Fibroblast of lung (primary cell): ENCODE measurements around the gene KCND3. TPM values are rescaled to one million over a fixed set of nuclear protein-coding genes. Genes with fewer than 3 reads are reported as not detected.

Experiments
- DNase-seq, 2 donors: peaks; one replicate each; pipeline versions ENCODE4 v3.0.0 to v3.0.0-alpha.2; 2010; ENCODE audit warnings: low read depth in 2 of 2
- H2AFZ ChIP-seq: 2 replicates; pipeline ENCODE4 v1.5.1; 2012; ENCODE audit warnings: low read length, control low read depth, inconsistent platforms
- H3K27ac ChIP-seq: 2 replicates; pipeline ENCODE4 v1.5.1; 2011; ENCODE audit warnings: low read length, control low read depth; ENCODE audit not compliant: insufficient read depth
- H3K27me3 ChIP-seq: 2 replicates; pipeline ENCODE4 v1.5.1; 2011; ENCODE audit warnings: mild to moderate bottlenecking, low read length; ENCODE audit not compliant: control insufficient read depth, insufficient read depth
- H3K36me3 ChIP-seq: 2 replicates; pipeline ENCODE4 v1.5.1; 2011; ENCODE audit warnings: low read length; ENCODE audit not compliant: control insufficient read depth, insufficient read depth
- H3K4me1 ChIP-seq: 2 replicates; pipeline ENCODE4 v1.5.1; 2011; ENCODE audit warnings: low read length; ENCODE audit not compliant: control insufficient read depth, insufficient read depth; ENCODE audit errors: extremely low read depth
- H3K4me2 ChIP-seq: 2 replicates; pipeline ENCODE4 v1.5.1; 2011; ENCODE audit warnings: low read length, control low read depth; ENCODE audit not compliant: insufficient read depth; ENCODE audit errors: extremely low read depth
- H3K4me3 ChIP-seq, 4 experiments: fragments of 200-600 bp in 1 of 4; sonication (generic) in 1 of 4; replicated peaks in 1 of 4; 2 replicates each; pipeline ENCODE4 v1.5.1; 2011 to 2016; ENCODE audit warnings: low read length in 4 of 4, low read depth in 3 of 4, mild to moderate bottlenecking in 3 of 4, control low read depth in 2 of 4, inconsistent platforms in 1 of 4, mixed read lengths in 1 of 4; ENCODE audit not compliant: insufficient read depth in 1 of 4; ENCODE audit errors: control extremely low read depth in 1 of 4
- H3K79me2 ChIP-seq: 2 replicates; pipeline ENCODE4 v1.5.1; 2012; ENCODE audit warnings: mild to moderate bottlenecking, low read length, inconsistent platforms; ENCODE audit not compliant: control insufficient read depth, insufficient read depth
- H3K9ac ChIP-seq: 2 replicates; pipeline ENCODE4 v1.5.1; 2011; ENCODE audit warnings: mild to moderate bottlenecking, low read length, control low read depth; ENCODE audit not compliant: insufficient read depth
- H3K9me3 ChIP-seq: 2 replicates; pipeline ENCODE4 v1.5.1; 2012; ENCODE audit warnings: low read depth, low read length; ENCODE audit not compliant: control insufficient read depth, insufficient read depth
- H4K20me1 ChIP-seq: 2 replicates; pipeline ENCODE4 v1.5.1; 2011; ENCODE audit warnings: low read length; ENCODE audit not compliant: control insufficient read depth, insufficient read depth; ENCODE audit errors: extremely low read depth
- CTCF ChIP-seq, 2 donors: IDR thresholded peaks in 1 of 2; conservative IDR thresholded peaks in 1 of 2; 1 replicate in 1 of 2; 2 replicates in 1 of 2; pipeline ENCODE4 v1.5.1; 2011 to 2012; ENCODE audit warnings: low read length in 2 of 2, control low read depth in 1 of 2, inconsistent platforms in 1 of 2, low read depth in 1 of 2, mild to moderate bottlenecking in 1 of 2
- EZH2 ChIP-seq: IDR thresholded peaks from 2 replicates; pipeline ENCODE4 v1.5.1; 2012; ENCODE audit warnings: low read length, control low read depth, mild to moderate bottlenecking; ENCODE audit errors: missing control alignments
- polyA plus RNA-seq, 2 donors: library from polyadenylated mRNA; depleted of rRNA in 1 of 2; stranded (reverse) in 1 of 2; unstranded in 1 of 2; fragments of >200 nt; gene quantifications; 2 replicates each; pipeline ENCODE4 v1.2.1, GENCODE V29; 2011 to 2012; ENCODE audit warnings: missing spikeins in 1 of 2
- total RNA-seq: library from RNA; depleted of rRNA; stranded (reverse); fragments of >200 nt; gene quantifications from 2 replicates; pipeline ENCODE4 v1.2.1, GENCODE V29; 2014

KCND3 gene
- total and polyA plus RNA-seq, 2 donors (not counting 1 experiment from before 2014, with no cell fraction given), result 0.66 to 9.3 TPM

DNA sequence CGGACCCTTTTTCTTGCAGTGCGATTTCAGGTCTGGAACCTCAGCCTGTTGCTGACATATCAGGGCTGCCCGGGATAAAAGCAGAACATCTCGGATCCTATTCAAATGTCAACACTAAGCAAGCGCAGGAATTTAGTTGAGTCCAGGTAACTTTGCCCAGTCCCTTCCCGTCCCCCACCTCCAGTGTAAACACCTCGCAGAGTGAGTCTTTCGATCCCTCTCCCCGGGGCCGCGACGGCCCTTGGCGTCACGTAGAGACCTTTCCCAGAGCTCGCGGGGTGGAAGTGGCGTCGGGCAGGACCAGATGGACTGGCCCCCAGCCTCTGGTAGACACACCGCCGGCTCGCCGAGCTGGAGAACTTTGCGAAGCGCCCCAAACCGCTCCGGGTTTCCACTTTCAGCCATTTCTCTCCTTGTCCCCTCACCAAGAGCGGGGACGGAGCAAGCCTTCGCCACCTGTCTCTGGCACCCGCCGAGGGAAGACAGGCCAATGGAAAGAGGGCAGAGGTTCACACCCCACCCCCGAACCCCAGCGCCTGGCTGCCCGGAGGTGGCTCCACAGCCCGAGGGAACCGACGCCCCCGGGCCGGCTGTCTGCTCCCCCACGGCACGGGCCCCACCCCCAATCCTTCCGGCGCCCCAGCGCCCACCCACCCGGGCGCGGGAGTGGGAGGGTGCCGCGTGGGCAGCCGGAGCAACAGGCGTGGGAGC, 570 bp downstream of the KCND3 start:
- Histone ChIP-seq H3K4me2 (no peak overlapping the region), H3K4me1 (no peaks in the 10 kb centered on the region), H3K79me2 (no peaks in the 10 kb centered on the region), H3K4me3 (peak overlapping the region in 1 of 4 experiments; percentile 37), H3K9me3 (no peaks in the 10 kb centered on the region), H3K27ac (no peak overlapping the region), H2AFZ (no peak overlapping the region), H3K9ac (no peak overlapping the region), H3K36me3 (no peaks in the 10 kb centered on the region), H3K27me3 (peaks cover 33% of the 10 kb centered on the region), H4K20me1 (no peaks in the 10 kb centered on the region)
- TF ChIP-seq CTCF (conservative IDR thresholded peaks at IDR 0.05 in 1 of 2, IDR thresholded peaks at IDR 0.05 in 1 of 2; ENCODE audit: low read depth in 1 of 2, low read length in 2 of 2) (no peak), EZH2 (peak; percentile 50)
- DNase-seq, result no peak

DNA sequence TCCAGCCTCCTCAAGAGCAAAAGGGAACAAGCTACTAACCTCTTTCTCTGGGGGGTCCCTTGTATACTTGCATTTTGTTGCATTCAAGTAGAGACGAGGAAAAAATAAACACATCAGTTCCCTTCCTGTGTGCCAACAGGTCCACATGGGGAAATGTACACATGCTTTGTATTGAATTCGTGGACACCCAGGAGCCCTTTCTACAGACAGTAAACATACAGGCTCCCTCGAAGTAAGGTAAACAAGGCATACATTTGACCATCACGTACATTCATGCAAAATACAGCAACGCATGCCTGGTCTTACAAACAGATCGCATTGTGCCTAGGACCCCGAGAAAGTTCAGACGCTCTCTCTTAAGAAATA, 1.1 kb downstream of the KCND3 start:
- no peak for DNase-seq
- no peak overlapping the region for H3K4me2 ChIP-seq

DNA sequence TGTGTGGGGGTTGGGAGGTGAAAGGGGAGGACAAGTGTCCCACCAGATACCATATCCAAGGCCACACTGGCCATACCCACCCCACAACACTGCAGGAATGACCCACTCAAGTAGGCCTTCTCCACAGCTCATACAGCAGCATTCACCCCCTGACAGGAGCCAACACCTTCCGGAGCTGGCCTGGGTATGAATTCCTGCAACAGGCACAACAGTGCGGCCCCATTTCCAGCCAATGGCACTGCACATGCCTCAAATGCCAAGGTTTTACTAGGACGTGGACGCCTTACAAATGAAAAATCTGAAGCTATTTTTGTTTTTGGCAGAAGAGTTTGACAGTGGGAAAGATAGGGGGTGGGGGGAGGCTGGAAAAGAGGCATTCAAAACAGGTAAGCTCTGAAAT, 2.0 kb downstream of the KCND3 start:
- Histone ChIP-seq H3K9me3 (no peaks in the 10 kb centered on the region), H4K20me1 (no peaks in the 10 kb centered on the region), H3K4me3 (no peak overlapping the region), H3K79me2 (no peaks in the 10 kb centered on the region), H3K36me3 (no peaks in the 10 kb centered on the region), H3K27ac (no peak overlapping the region), H3K4me2 (no peak overlapping the region), H3K27me3 (peaks cover 27% of the 10 kb centered on the region), H3K9ac (no peak overlapping the region), H3K4me1 (no peaks in the 10 kb centered on the region), H2AFZ (no peak overlapping the region)
- no peak for DNase-seq
- TF ChIP-seq CTCF (conservative IDR thresholded peaks at IDR 0.05 in 1 of 2, IDR thresholded peaks at IDR 0.05 in 1 of 2; ENCODE audit: low read depth in 1 of 2, low read length in 2 of 2), result no peak
- TF ChIP-seq EZH2, result no peak

More for the DNA sequence above, 1.1 kb downstream of the KCND3 start:
- Histone ChIP-seq H3K79me2 (no peaks in the 10 kb centered on the region), H3K27me3 (peaks cover 31% of the 10 kb centered on the region), H3K36me3 (no peaks in the 10 kb centered on the region), H3K9ac (no peak overlapping the region), H3K9me3 (no peaks in the 10 kb centered on the region), H3K4me1 (no peaks in the 10 kb centered on the region), H3K27ac (no peak overlapping the region), H4K20me1 (no peaks in the 10 kb centered on the region), H3K4me3 (no peak overlapping the region), H2AFZ (no peak overlapping the region)
- no peak for TF ChIP-seq CTCF (conservative IDR thresholded peaks at IDR 0.05 in 1 of 2, IDR thresholded peaks at IDR 0.05 in 1 of 2; ENCODE audit: low read depth in 1 of 2, low read length in 2 of 2)
- TF ChIP-seq EZH2, result peak; percentile 71
